Thoracic aorta (tissue), 2 donors: ENCODE results near the gene ZNF135. TPM values are rescaled to one million over a fixed set of nuclear protein-coding genes. Genes with fewer than 3 reads are reported as not detected.

Experiments
- ATAC-seq: fragments of 150-250 bp; one replicate; pipeline ENCODE4 v1.8.0; 2017; ENCODE audit warnings: low read depth; ENCODE audit not compliant: insufficient number of reproducible peaks, low FRiP score
- DNase-seq: peaks from one replicate; pipeline ENCODE4 v3.0.0-alpha.2; 2020; ENCODE audit warnings: low spot score
- H3K27ac ChIP-seq, 2 donors: fragments of 200-600 bp; sonication (generic); 1 replicate in 1 of 2; 2 replicates in 1 of 2; pipeline ENCODE4 v1.5.1; 2016; ENCODE audit warnings: mild to moderate bottlenecking in 2 of 2, moderate library complexity in 2 of 2
- H3K27me3 ChIP-seq: fragments of 200-600 bp; sonication (generic); replicated peaks from 2 replicates; pipeline ENCODE4 v1.6.0; 2016; ENCODE audit warnings: mild to moderate bottlenecking; ENCODE audit not compliant: insufficient read depth
- H3K36me3 ChIP-seq: fragments of 200-600 bp; sonication (generic); one replicate; pipeline ENCODE4 v1.5.1; 2016
- H3K4me1 ChIP-seq, 2 donors: fragments of 200-600 bp; sonication (generic); 1 replicate in 1 of 2; 2 replicates in 1 of 2; pipeline versions ENCODE4 v1.5.1 to v1.6.0; 2016; ENCODE audit warnings: low read depth in 2 of 2, mild to moderate bottlenecking in 1 of 2; ENCODE audit not compliant: control insufficient read depth in 1 of 2
- H3K4me3 ChIP-seq: fragments of 200-600 bp; sonication (generic); 2 replicates; pipeline ENCODE4 v1.5.1; 2016; ENCODE audit warnings: mild to moderate bottlenecking
- H3K9me3 ChIP-seq: fragments of 200-600 bp; sonication (generic); 2 replicates; pipeline ENCODE4 v1.5.1; 2016
- CTCF ChIP-seq: fragments of 200-600 bp; sonication (generic); IDR thresholded peaks from one replicate; pipeline ENCODE4 v1.5.1; 2019; ENCODE audit warnings: antibody characterized with exemption
- total RNA-seq, 2 donors: library from RNA; depleted of rRNA; stranded (reverse); fragments of >200 nt; gene quantifications; one replicate each; pipeline versions ENCODE4 v1.1.0 to v1.2.3, GENCODE V29; 2016

Gene ZNF135
- total RNA-seq, 2 donors from 2014 or later: 7.6 to 9.5 TPM

GRCh38 chr19:58042495-58043340 is 16.4 kb upstream of the ZNF135 start:
- no peak for TF ChIP-seq CTCF
- ATAC-seq (no peak), DNase-seq (no peak)
- Histone ChIP-seq H3K9me3 (peaks cover 29% of the 10 kb centered on the region), H3K27ac (no peak overlapping the region), H3K36me3 (no peaks in the 10 kb centered on the region), H3K4me1 (no peaks in the 10 kb centered on the region), H3K27me3 (no peaks in the 10 kb centered on the region), H3K4me3 (no peak overlapping the region)

- Histone ChIP-seq H3K4me1 (no peaks in the 10 kb centered on the region), H3K4me3 (no peak overlapping the region), H3K36me3 (no peaks in the 10 kb centered on the region), H3K27ac (no peak overlapping the region), H3K9me3 (peaks cover 42% of the 10 kb centered on the region), H3K27me3 (no peaks in the 10 kb centered on the region)
- TF ChIP-seq CTCF: no peak
- DNase-seq (no peak), ATAC-seq (no peak)
Observed at GRCh38 chr19:58044391-58044790, 14.7 kb upstream of the ZNF135 start.

GRCh38 chr19:58044886-58045285 is 14.2 kb upstream of the ZNF135 start:
- TF ChIP-seq CTCF: no peak
- H3K27ac ChIP-seq: no peak overlapping the region
- H3K4me3 ChIP-seq: no peak overlapping the region
- ATAC-seq (no peak), DNase-seq (no peak)
- no peaks in the 10 kb centered on the region for H3K36me3 ChIP-seq
- H3K4me1 ChIP-seq: no peaks in the 10 kb centered on the region
- no peaks in the 10 kb centered on the region for H3K27me3 ChIP-seq
- peaks cover 46% of the 10 kb centered on the region for H3K9me3 ChIP-seq

GRCh38 chr19:58045411-58046050 is 13.6 kb upstream of the ZNF135 start:
- H3K27me3 ChIP-seq: no peaks in the 10 kb centered on the region
- no peak overlapping the region for H3K27ac ChIP-seq
- H3K4me1 ChIP-seq: no peaks in the 10 kb centered on the region
- H3K36me3 ChIP-seq: no peaks in the 10 kb centered on the region
- no peak for TF ChIP-seq CTCF
- H3K4me3 ChIP-seq: no peak overlapping the region
- no peak for ATAC-seq
- DNase-seq: no peak
- peaks cover 48% of the 10 kb centered on the region for H3K9me3 ChIP-seq

- TF ChIP-seq CTCF: no peak
- H3K4me3 ChIP-seq: no peak overlapping the region
- no peaks in the 10 kb centered on the region for H3K27me3 ChIP-seq
- H3K27ac ChIP-seq: no peak overlapping the region
- DNase-seq (no peak), ATAC-seq (no peak)
- H3K36me3 ChIP-seq: no peaks in the 10 kb centered on the region
- no peaks in the 10 kb centered on the region for H3K4me1 ChIP-seq
- H3K9me3 ChIP-seq: peaks cover 41% of the 10 kb centered on the region
Observed at GRCh38 chr19:58046856-58047255, 12.2 kb upstream of the ZNF135 start.
